Measurements from ENCODE around the gene TMEM59.
"Not testable (repeated sequence)": the region's sequence is repeated elsewhere in the genome, so short reads cannot be mapped to it uniquely, and the experiment has no call there.

TMEM59 gene

GRCh38 chr1:54041806-54042205, 11.2 kb downstream of the TMEM59 start:
- H3K4me3 Mint-ChIP-seq, result no peak overlapping the region
- no peak overlapping the region for H3K27ac Mint-ChIP-seq
- no peaks in the 10 kb centered on the region for H3K9me3 Mint-ChIP-seq
- H3K36me3 Mint-ChIP-seq (ENCODE audit: low read depth), result peaks cover 45% of the 10 kb centered on the region
- no peaks in the 10 kb centered on the region for H3K27me3 Mint-ChIP-seq (ENCODE audit: low read depth)
- H3K4me1 Mint-ChIP-seq (ENCODE audit: low read depth), result peaks cover 2% of the 10 kb centered on the region
- no peak for DNase-seq (ENCODE audit: low spot score)

DNA sequence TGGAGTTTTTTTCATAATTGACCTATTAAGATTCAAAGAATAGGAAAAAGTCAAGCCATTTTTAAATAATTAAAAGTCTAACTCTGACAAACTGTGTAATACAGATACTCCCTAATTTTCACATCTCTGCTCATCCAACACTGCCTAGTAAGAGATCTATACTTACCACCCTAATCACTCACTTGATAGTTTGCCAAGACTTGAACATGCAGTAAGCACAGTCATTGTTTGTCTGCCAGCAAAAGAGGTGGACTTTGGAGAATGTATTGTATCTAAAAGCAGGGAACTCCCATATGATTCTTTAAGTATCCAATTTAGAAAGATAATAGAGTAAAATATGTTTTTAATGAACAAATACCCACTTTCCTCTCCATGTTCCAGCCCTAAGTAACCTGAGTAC, 15.5 kb downstream of the TMEM59 start:
- Mint-ChIP-seq H3K27me3 (ENCODE audit: low read depth) (no peaks in the 10 kb centered on the region), H3K36me3 (ENCODE audit: low read depth) (peaks cover 49% of the 10 kb centered on the region), H3K9me3 (no peaks in the 10 kb centered on the region), H3K4me1 (ENCODE audit: low read depth) (no peaks in the 10 kb centered on the region), H3K27ac (no peak overlapping the region), H3K4me3 (no peak overlapping the region)
- DNase-seq (ENCODE audit: low spot score), result no peak

GRCh38 chr1:54028306-54029251, 24.4 kb downstream of the TMEM59 start:
- Mint-ChIP-seq H3K4me3 (no peak overlapping the region), H3K36me3 (ENCODE audit: low read depth) (peaks cover 16% of the 10 kb centered on the region), H3K27me3 (ENCODE audit: low read depth) (no peaks in the 10 kb centered on the region), H3K4me1 (ENCODE audit: low read depth) (no peaks in the 10 kb centered on the region), H3K9me3 (no peaks in the 10 kb centered on the region), H3K27ac (no peak overlapping the region)
- no peak for DNase-seq (ENCODE audit: low spot score)

DNA sequence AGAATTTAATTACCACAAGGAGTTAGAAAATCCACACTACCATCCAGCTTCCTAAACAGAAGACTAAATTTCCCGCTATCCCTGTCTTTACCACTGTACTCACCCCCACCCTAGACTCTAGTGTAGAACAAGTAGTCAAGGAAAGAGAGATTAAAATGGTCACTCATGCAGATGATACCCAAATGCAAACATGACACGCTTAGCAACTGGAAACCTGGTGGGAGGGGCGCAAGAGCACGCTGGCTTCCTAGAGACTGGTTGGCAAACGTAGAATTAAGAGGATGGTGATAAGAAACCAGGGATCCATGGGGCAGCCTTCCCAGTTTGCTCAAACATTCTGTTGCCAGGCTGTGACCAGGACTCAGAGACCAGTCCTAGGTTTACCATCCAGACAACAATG, 25.2 kb downstream of the TMEM59 start:
- Mint-ChIP-seq H3K27ac (no peak overlapping the region), H3K4me3 (no peak overlapping the region), H3K27me3 (ENCODE audit: low read depth) (no peaks in the 10 kb centered on the region), H3K36me3 (ENCODE audit: low read depth) (peaks cover 15% of the 10 kb centered on the region), H3K4me1 (ENCODE audit: low read depth) (no peaks in the 10 kb centered on the region), H3K9me3 (no peaks in the 10 kb centered on the region)
- no peak for DNase-seq (ENCODE audit: low spot score)

- not testable (repeated sequence) for H3K27me3 Mint-ChIP-seq (ENCODE audit: low read depth); H3K36me3 Mint-ChIP-seq (ENCODE audit: low read depth); DNase-seq (ENCODE audit: low spot score); H3K9me3 Mint-ChIP-seq; H3K4me3 Mint-ChIP-seq; H3K4me1 Mint-ChIP-seq (ENCODE audit: low read depth); H3K27ac Mint-ChIP-seq
Observed at GRCh38 chr1:54024811-54025210, 28.2 kb downstream of the TMEM59 start.

- Mint-ChIP-seq H3K27ac (no peak overlapping the region), H3K4me3 (no peak overlapping the region), H3K27me3 (ENCODE audit: low read depth) (no peaks in the 10 kb centered on the region), H3K36me3 (ENCODE audit: low read depth) (no peaks in the 10 kb centered on the region), H3K4me1 (ENCODE audit: low read depth) (no peaks in the 10 kb centered on the region), H3K9me3 (no peaks in the 10 kb centered on the region)
- no peak for DNase-seq (ENCODE audit: low spot score)
Observed at GRCh38 chr1:54024358-54024757, 28.6 kb downstream of the TMEM59 start.

DNA sequence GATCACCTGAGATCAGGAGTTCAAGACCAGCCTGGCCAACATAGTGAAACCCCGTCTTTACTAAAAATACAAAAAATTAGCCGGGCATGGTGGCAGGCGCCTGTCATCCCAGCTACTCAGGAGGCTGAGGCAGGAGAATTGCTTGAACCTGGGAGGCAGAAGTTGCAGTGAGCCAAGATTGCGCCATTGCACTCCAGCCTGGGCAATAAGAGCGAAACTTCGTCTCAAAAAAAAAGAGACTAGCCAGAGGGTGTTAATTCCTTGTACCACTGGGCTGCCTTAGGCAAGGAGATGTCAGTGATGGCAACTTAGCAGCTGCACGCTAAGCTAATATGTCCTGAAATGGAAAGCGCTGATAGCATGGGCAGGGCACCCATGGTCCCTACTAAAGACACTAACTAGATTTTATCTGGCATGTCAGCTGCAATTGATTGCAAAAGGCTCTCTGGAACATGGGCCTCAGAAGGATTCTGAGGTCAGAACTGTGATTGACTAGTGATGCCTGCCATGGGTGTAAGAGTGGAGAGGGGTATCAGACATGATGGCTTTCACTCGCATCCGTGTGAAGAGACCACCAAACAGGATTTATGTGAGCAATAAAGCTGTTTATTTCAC, 33.3 kb downstream of the TMEM59 start:
- H3K9me3 Mint-ChIP-seq; H3K4me1 Mint-ChIP-seq (ENCODE audit: low read depth); DNase-seq (ENCODE audit: low spot score); H3K4me3 Mint-ChIP-seq; H3K27me3 Mint-ChIP-seq (ENCODE audit: low read depth); H3K36me3 Mint-ChIP-seq (ENCODE audit: low read depth); H3K27ac Mint-ChIP-seq: not testable (repeated sequence)

DNA sequence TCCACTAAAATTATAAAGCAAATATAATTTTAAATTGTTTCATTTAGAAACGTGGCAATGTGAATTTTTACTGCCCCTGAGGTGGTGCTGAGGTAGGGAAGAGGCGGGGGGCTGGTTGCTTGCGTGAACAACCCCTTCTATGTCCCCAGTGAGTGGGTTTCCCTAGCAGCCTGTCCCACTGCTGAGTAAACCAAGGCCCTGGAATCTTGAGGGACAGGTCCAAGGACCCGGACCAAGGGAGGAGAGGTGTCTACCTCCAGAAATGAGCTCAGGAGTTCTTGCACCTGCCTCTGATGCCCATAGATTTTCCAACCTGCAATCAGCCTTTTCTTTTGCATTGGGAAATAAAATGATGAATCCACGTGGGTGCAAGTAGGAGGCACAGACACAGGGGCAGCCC, 34.4 kb downstream of the TMEM59 start:
- no peaks in the 10 kb centered on the region for H3K27me3 Mint-ChIP-seq (ENCODE audit: low read depth)
- H3K4me3 Mint-ChIP-seq, result no peak overlapping the region
- no peaks in the 10 kb centered on the region for H3K9me3 Mint-ChIP-seq
- no peaks in the 10 kb centered on the region for H3K4me1 Mint-ChIP-seq (ENCODE audit: low read depth)
- no peak for DNase-seq (ENCODE audit: low spot score)
- H3K36me3 Mint-ChIP-seq (ENCODE audit: low read depth), result no peaks in the 10 kb centered on the region
- no peak overlapping the region for H3K27ac Mint-ChIP-seq

- DNase-seq (ENCODE audit: low spot score), result no peak
- Mint-ChIP-seq H3K9me3 (no peaks in the 10 kb centered on the region), H3K4me3 (no peak within 1 kb of the TSS), H3K27me3 (ENCODE audit: low read depth) (no peaks in the 10 kb centered on the region), H3K4me1 (ENCODE audit: low read depth) (no peaks in the 10 kb centered on the region), H3K27ac (no peak within 1 kb of the TSS), H3K36me3 (ENCODE audit: low read depth) (no peaks in the 10 kb centered on the region)
Observed at GRCh38 chr1:54017979-54018378, 35.0 kb downstream of the TMEM59 start, which contains the start of gene LDLRAD1. LDLRAD1 (minus strand) TSS chr1:54018186; CDS start chr1:54018112, 74 bp downstream.

- no peak for DNase-seq (ENCODE audit: low spot score)
- no peak overlapping the region for H3K27ac Mint-ChIP-seq
- no peaks in the 10 kb centered on the region for H3K36me3 Mint-ChIP-seq (ENCODE audit: low read depth)
- H3K4me3 Mint-ChIP-seq, result no peak overlapping the region
- H3K4me1 Mint-ChIP-seq (ENCODE audit: low read depth), result no peaks in the 10 kb centered on the region
- H3K27me3 Mint-ChIP-seq (ENCODE audit: low read depth), result no peaks in the 10 kb centered on the region
- H3K9me3 Mint-ChIP-seq, result no peaks in the 10 kb centered on the region
Observed at GRCh38 chr1:54016343-54017282, 36.4 kb downstream of the TMEM59 start.

- no peak overlapping the region for H3K27ac Mint-ChIP-seq
- H3K27me3 Mint-ChIP-seq (ENCODE audit: low read depth), result no peaks in the 10 kb centered on the region
- H3K9me3 Mint-ChIP-seq, result no peaks in the 10 kb centered on the region
- DNase-seq (ENCODE audit: low spot score), result no peak
- H3K4me1 Mint-ChIP-seq (ENCODE audit: low read depth), result no peaks in the 10 kb centered on the region
- no peaks in the 10 kb centered on the region for H3K36me3 Mint-ChIP-seq (ENCODE audit: low read depth)
- no peak overlapping the region for H3K4me3 Mint-ChIP-seq
Observed at GRCh38 chr1:54014009-54014629, 38.9 kb downstream of the TMEM59 start.

DNA sequence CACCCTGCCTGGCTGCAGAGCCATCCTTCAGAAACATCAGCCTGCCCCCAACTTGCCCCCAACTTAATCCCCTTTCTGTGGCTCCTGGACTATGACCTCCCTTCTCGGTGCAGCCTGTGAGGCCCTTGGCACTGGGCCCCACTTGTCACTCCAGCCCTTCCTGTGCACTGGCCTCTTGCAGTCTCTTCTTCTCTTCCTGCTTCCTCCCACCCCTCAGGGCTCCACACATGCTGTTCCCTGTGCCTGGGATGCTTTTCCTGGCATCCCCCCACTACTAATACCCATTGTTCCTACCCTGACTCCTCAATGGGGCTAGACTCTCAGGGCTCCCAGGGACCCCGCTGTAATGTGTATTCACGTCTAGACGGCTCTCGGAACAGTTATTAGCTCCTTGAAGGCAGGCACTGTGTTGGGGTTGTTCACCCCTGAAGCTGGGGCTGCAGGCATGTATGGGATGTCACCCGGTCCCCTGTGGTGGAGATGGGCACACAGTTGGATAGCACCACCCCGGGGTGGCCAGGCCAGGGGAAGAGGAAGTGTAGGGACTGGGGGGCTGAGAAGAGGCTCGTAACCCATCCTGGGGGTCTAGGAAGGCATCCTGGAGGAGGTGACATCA, 39.5 kb downstream of the TMEM59 start:
- no peaks in the 10 kb centered on the region for H3K4me1 Mint-ChIP-seq (ENCODE audit: low read depth)
- H3K27ac Mint-ChIP-seq, result no peak overlapping the region

GRCh38 chr1:54012863-54013262, 40.1 kb downstream of the TMEM59 start:
- H3K27me3 Mint-ChIP-seq (ENCODE audit: low read depth), result peaks cover 3% of the 10 kb centered on the region
- no peak overlapping the region for H3K27ac Mint-ChIP-seq
- H3K4me1 Mint-ChIP-seq (ENCODE audit: low read depth), result no peaks in the 10 kb centered on the region
- no peak for DNase-seq (ENCODE audit: low spot score)
- H3K36me3 Mint-ChIP-seq (ENCODE audit: low read depth), result no peaks in the 10 kb centered on the region
- no peaks in the 10 kb centered on the region for H3K9me3 Mint-ChIP-seq
- no peak overlapping the region for H3K4me3 Mint-ChIP-seq

More for the DNA sequence above, 39.5 kb downstream of the TMEM59 start:
- H3K36me3 Mint-ChIP-seq (ENCODE audit: low read depth), result no peaks in the 10 kb centered on the region
- peaks cover 3% of the 10 kb centered on the region for H3K27me3 Mint-ChIP-seq (ENCODE audit: low read depth)
- H3K4me3 Mint-ChIP-seq, result no peak overlapping the region
- H3K9me3 Mint-ChIP-seq, result no peaks in the 10 kb centered on the region
- no peak for DNase-seq (ENCODE audit: low spot score)

Data from T-helper 2 cell treated with Interferon-gamma antibody and Interleukin-4, amounts not matched to agents 5 μg/mL and 100 μg/mL, for 36 hours (primary cell).